ENCODE results near the gene KATNAL1. TPM values are rescaled to one million over a fixed set of nuclear protein-coding genes. Genes with fewer than 3 reads are reported as not detected.
A peak's percentile ranks its signal among the peaks of the same experiment; 100 is the strongest.

The KATNAL1 gene
- polyA plus RNA-seq, 1 of the 3 experiments (the other 2 are of a cell fraction) = 5.1 TPM

- peaks cover 0 to 22% of the 10 kb centered on the region in 2 experiments; a peak in 1 of 4 replicates for H3K4me1 ChIP-seq (ENCODE audit: control insufficient read depth in 1 of 2, insufficient read depth in 2 of 2, low read depth in 1 of 2, low read length in 1 of 2)
- DNase-seq = no peak
- H2AFZ ChIP-seq (ENCODE audit: low read depth) = no peak overlapping the region
- no peaks in the 10 kb centered on the region for H3K27me3 ChIP-seq (ENCODE audit: insufficient read depth)
- H3K9me3 ChIP-seq = no peaks in the 10 kb centered on the region
- H3K4me3 ChIP-seq (ENCODE audit: low read depth in 2 of 2, low read length in 1 of 2) = no peak overlapping the region
- H3K9ac ChIP-seq = no peak overlapping the region
- no peaks in the 10 kb centered on the region for H3F3A ChIP-seq (replicated peaks; ENCODE audit: insufficient read depth)
- H3K27ac ChIP-seq (ENCODE audit: low read depth in 2 of 2, low read length in 1 of 2) = no peak overlapping the region
- no peaks in the 10 kb centered on the region for H3K9me2 ChIP-seq
- no peak overlapping the region for H3K4me2 ChIP-seq
- TF ChIP-seq REST (IDR thresholded peaks at IDR 0.05; ENCODE audit: low read depth, low read length) (peak; percentile 90), MEF2A (IDR thresholded peaks at IDR 0.05; ENCODE audit: borderline replicate concordance, low read depth) (no peak), CTCF (IDR thresholded peaks at IDR 0.05) (no peak), USF1 (IDR thresholded peaks at IDR 0.05; ENCODE audit: borderline replicate concordance, low read depth) (no peak), RXRA (IDR thresholded peaks at IDR 0.05; ENCODE audit: borderline replicate concordance, low read depth) (no peak)
- CTCF ChIA-PET = interaction anchor here (0.7 to 0.9 kb wide), 2 partner anchors 21 to 33 kb away, joined by 3 to 4 read pairs; no protein-coding TSS in a partner anchor
- H3K36me3 ChIP-seq (replicated peaks in 1 of 2; ENCODE audit: control insufficient read depth in 1 of 2, insufficient read depth in 2 of 2, low read length in 1 of 2) = no peaks in the 10 kb centered on the region
- POLR2A ChIA-PET = no interaction called here
- no peaks in the 10 kb centered on the region for H3K79me2 ChIP-seq (ENCODE audit: insufficient read depth)
- no peaks in the 10 kb centered on the region for H4K20me1 ChIP-seq (ENCODE audit: insufficient read depth)
- WGBS (ENCODE audit: low lambda C conversion rate) = 85% methylated on average over 19 of the region's 35 CpGs
Measured at GRCh38 chr13:30153545-30154426, 153.6 kb downstream of the KATNAL1 start.

Small RNA genes within 50 kb of the gene (small RNA-seq; reads per million reads assigned to genes)
- 0 reads per million in 7 experiments for gene RNU6-64P

Other genes with a start within 250 kb of the KATNAL1 start
- gene UBE2L5, start 114.9 kb upstream of the KATNAL1 start, polyA plus RNA-seq (2012; rRNA removed) = 0.02 and 0.15 TPM in 2 replicates
- 166 and 193 TPM in 2 replicates for gene HMGB1, start 158.4 kb upstream of the KATNAL1 start, polyA plus RNA-seq (2012; rRNA removed)